Stimulated activated CD4-positive, alpha-beta T cell treated with anti-CD3 and anti-CD28 coated beads, Interleukin-12 subunit alpha, Interleukin-12 subunit beta, amount 100 ng/mL, for 24 hours (primary cell): ENCODE results near the gene CXCL16.
"Not testable (repeated sequence)": the region's sequence is repeated elsewhere in the genome, so short reads cannot be mapped to it uniquely, and the experiment has no call there.

Experiments used
- DNase-seq, 2 experiments: peaks; one replicate each; pipeline ENCODE4 v3.0.0-alpha.2; 2020; ENCODE audit warnings: low read depth in 2 of 2

Gene CXCL16

GRCh38 chr17:4699401-4700056 is 40.2 kb downstream of the CXCL16 start:
- DNase-seq: not testable (repeated sequence)

- no peak for DNase-seq
Measured at GRCh38 chr17:4696437-4696805, 43.3 kb downstream of the CXCL16 start.

- no peak for DNase-seq
Measured at GRCh38 chr17:4693416-4693815, 46.3 kb downstream of the CXCL16 start.

- DNase-seq: no peak
Measured at GRCh38 chr17:4691686-4692085, 48.0 kb downstream of the CXCL16 start.

- DNase-seq: no peak
Measured at GRCh38 chr17:4690745-4691144, 49.0 kb downstream of the CXCL16 start.

GRCh38 chr17:4689872-4690271 is 49.9 kb downstream of the CXCL16 start:
- not testable (repeated sequence) for DNase-seq

GRCh38 chr17:4683739-4684138 is 56.0 kb downstream of the CXCL16 start:
- DNase-seq: not testable (repeated sequence)
